Adrenal gland (tissue), 12 donors: ENCODE results near the gene NACA2. TPM values are rescaled to one million over a fixed set of nuclear protein-coding genes. Genes with fewer than 3 reads are reported as not detected.

Source experiments
- DNase-seq, 7 donors: peaks; one replicate each; pipeline ENCODE4 v3.0.0-alpha.2; 2019 to 2020
- H3K27ac ChIP-seq, 5 donors: fragments of 200-600 bp; sonication (generic) in 4 of 5; 1 replicate in 3 of 5; 2 replicates in 2 of 5; pipeline versions ENCODE4 v1.5.1 to v1.8.0; 2016 to 2020; ENCODE audit warnings: mild to moderate bottlenecking in 1 of 5
- H3K27me3 ChIP-seq: fragments of 200-600 bp; 2 replicates; pipeline ENCODE4 v1.8.0; 2021
- H3K36me3 ChIP-seq, 2 donors: fragments of 200-600 bp; replicated peaks in 1 of 2; 1 replicate in 1 of 2; 2 replicates in 1 of 2; pipeline versions ENCODE4 v1.5.1 to v1.8.0; 2018 to 2022
- H3K4me1 ChIP-seq, 2 donors: fragments of 200-600 bp; replicated peaks in 1 of 2; 1 replicate in 1 of 2; 2 replicates in 1 of 2; pipeline versions ENCODE4 v1.5.1 to v1.8.0; 2018 to 2021
- H3K4me3 ChIP-seq, 4 donors: fragments of 200-600 bp; sonication (generic) in 3 of 4; one replicate each; pipeline ENCODE4 v1.5.1; 2016 to 2018
- H3K9me3 ChIP-seq, 3 donors: fragments of 200-600 bp; sonication (generic) in 1 of 3; replicated peaks in 1 of 3; 1 replicate in 2 of 3; 2 replicates in 1 of 3; pipeline versions ENCODE4 v1.5.1 to v1.8.0; 2016 to 2021
- CTCF ChIP-seq, 6 experiments: fragments of 450-650 bp in 4 of 6; fragments of 200-600 bp in 2 of 6; sonication (generic) in 1 of 6; IDR thresholded peaks; 1 replicate in 5 of 6; 2 replicates in 1 of 6; pipeline versions ENCODE4 v1.5.1 to v1.8.0; 2016 to 2021; ENCODE audit warnings: antibody characterized with exemption in 6 of 6, mild to moderate bottlenecking in 2 of 6, moderate library complexity in 1 of 6
- POLR2A ChIP-seq, 2 donors: fragments of 450-650 bp; IDR thresholded peaks; one replicate each; pipeline ENCODE4 v1.6.1; 2017; ENCODE audit warnings: antibody characterized with exemption in 2 of 2, mild to moderate bottlenecking in 2 of 2, moderate library complexity in 1 of 2
- WGBS, 4 donors: extraction: QIAGEN DNeasy Blood & Tissue Kit in 2 of 4; methylation state at CpG; one replicate each; pipeline versions ENCODE4 v1.1.5 to v1.1.7; 2013 to 2017; 5-methylcytosine and 5-hydroxymethylcytosine counted together
- intact Hi-C, 2 donors: fragments of 100-400 bp; cut with DNase I; formaldehyde crosslinking; loops; one replicate each; pipeline versions ENCODE4 v1.14.1 to v1.15.0; 2022 to 2023
- polyA plus RNA-seq, 3 donors: library from polyadenylated mRNA; stranded (reverse); fragments of 200-250 nt in 2 of 3; fragments of 350-450 nt in 1 of 3; fragmentation: Illumina TruSeq in 1 of 3; extraction: RNeasy Lipid Tissue Mini Kit (QIAGEN cat#74804) in 1 of 3; gene quantifications; one replicate each; pipeline ENCODE4 v1.2.3, GENCODE V29; 2013 to 2014
- total RNA-seq, 9 donors: library from RNA; depleted of rRNA in 4 of 9; stranded (reverse); fragments of >200 nt in 4 of 9; fragments of 120-200 nt in 1 of 9; fragmentation: NEBNext Ultra II Directional in 1 of 9; extraction: Animal tissue kit (Norgen Biotek cat#: 25700) in 1 of 9; gene quantifications; one replicate each; pipeline versions ENCODE4 v1.1.0 to v1.2.4, GENCODE V29; 2013 to 2023
- donor health status: healthy with polysubstance abuse.
- donor health status: Bipolar disorder and iron deficiency.
- donor health status: DM: yes; HTN: yes; CAD: no.
- donor health status: DM: no; HTN: no; CAD: no.
- donor health status: DM: no; HTN: no; CAD: no.
- donor health status: DM: yes; HTN: yes; CAD: no.

The NACA2 gene
- total and polyA plus RNA-seq, 12 donors = 0.27 to 0.28 TPM; not detected in 10

GRCh38 chr17:61627658-61628057, 36.6 kb upstream of the NACA2 start:
- H3K27me3 ChIP-seq = no peaks in the 10 kb centered on the region
- TF ChIP-seq CTCF (IDR thresholded peaks at IDR 0.05) = no peak
- no peak for TF ChIP-seq POLR2A (IDR thresholded peaks at IDR 0.05)
- no peaks in the 10 kb centered on the region for H3K9me3 ChIP-seq
- no peak overlapping the region for H3K27ac ChIP-seq
- no peak overlapping the region for H3K4me3 ChIP-seq
- no peak for DNase-seq
- no peaks in the 10 kb centered on the region for H3K4me1 ChIP-seq
- intact Hi-C loops = no loop called here
- H3K36me3 ChIP-seq = no peaks in the 10 kb centered on the region
- WGBS, 4 donors = 25 to 31% (median 27%) methylated on average over 2 of the region's 2 CpGs

- no peak for TF ChIP-seq POLR2A (IDR thresholded peaks at IDR 0.05)
- TF ChIP-seq CTCF (IDR thresholded peaks at IDR 0.05) = no peak
- Histone ChIP-seq H3K4me1 (no peaks in the 10 kb centered on the region), H3K9me3 (no peaks in the 10 kb centered on the region), H3K36me3 (no peaks in the 10 kb centered on the region), H3K4me3 (no peak overlapping the region), H3K27me3 (no peaks in the 10 kb centered on the region), H3K27ac (no peak overlapping the region)
- intact Hi-C loops = no loop called here
- no peak for DNase-seq
Measured at GRCh38 chr17:61627125-61627524, 36.1 kb upstream of the NACA2 start.

GRCh38 chr17:61625564-61625963, 34.5 kb upstream of the NACA2 start:
- Histone ChIP-seq H3K27me3 (no peaks in the 10 kb centered on the region), H3K9me3 (no peaks in the 10 kb centered on the region), H3K27ac (no peak overlapping the region), H3K4me1 (no peaks in the 10 kb centered on the region), H3K4me3 (no peak overlapping the region), H3K36me3 (no peaks in the 10 kb centered on the region)
- 86 to 91% (median 87%) methylated on average over 5 of the region's 5 CpGs for WGBS, 4 donors
- no peak for DNase-seq
- TF ChIP-seq POLR2A (IDR thresholded peaks at IDR 0.05) (no peak), CTCF (IDR thresholded peaks at IDR 0.05) (no peak)
- intact Hi-C loops = no loop called here

- no peak overlapping the region for H3K4me3 ChIP-seq
- 58 to 73% (median 67%) methylated on average over 1 of the region's 1 CpG for WGBS, 4 donors
- no peaks in the 10 kb centered on the region for H3K36me3 ChIP-seq
- no peak overlapping the region for H3K27ac ChIP-seq
- no peak for DNase-seq
- intact Hi-C loops = no loop called here
- no peak for TF ChIP-seq CTCF (IDR thresholded peaks at IDR 0.05)
- no peak for TF ChIP-seq POLR2A (IDR thresholded peaks at IDR 0.05)
- no peaks in the 10 kb centered on the region for H3K4me1 ChIP-seq
- H3K27me3 ChIP-seq = no peaks in the 10 kb centered on the region
- peaks cover 0 to 1% (median 0%) of the 10 kb centered on the region in 3 donors for H3K9me3 ChIP-seq
Measured at GRCh38 chr17:61624951-61625350, 33.9 kb upstream of the NACA2 start.
